Ascending aorta (tissue), 2 donors: ENCODE results near the gene ZNF735. TPM values are rescaled to one million over a fixed set of nuclear protein-coding genes. Genes with fewer than 3 reads are reported as not detected.
A peak's percentile ranks its signal among the peaks of the same experiment; 100 is the strongest.

Experiments
- DNase-seq, 2 donors: peaks; one replicate each; pipeline ENCODE4 v3.0.0-alpha.2; 2019; ENCODE audit warnings: low spot score in 2 of 2
- H3K27ac ChIP-seq, 2 donors: fragments of 200-600 bp; sonication (generic); one replicate each; pipeline ENCODE4 v1.5.1; 2016 to 2017; ENCODE audit warnings: mild to moderate bottlenecking in 1 of 2
- H3K27me3 ChIP-seq: fragments of 200-600 bp; sonication (generic); one replicate; pipeline ENCODE4 v1.5.1; 2017
- H3K36me3 ChIP-seq, 2 donors: fragments of 200-600 bp; sonication (generic); one replicate each; pipeline ENCODE4 v1.5.1; 2016
- H3K4me1 ChIP-seq, 2 donors: fragments of 200-600 bp; sonication (generic); one replicate each; pipeline ENCODE4 v1.5.1; 2016 to 2017; ENCODE audit warnings: mild to moderate bottlenecking in 1 of 2
- H3K4me3 ChIP-seq, 2 donors: fragments of 200-600 bp; sonication (generic); one replicate each; pipeline ENCODE4 v1.5.1; 2016 to 2017; ENCODE audit warnings: mild to moderate bottlenecking in 1 of 2
- H3K9me3 ChIP-seq, 2 donors: fragments of 200-600 bp; sonication (generic); one replicate each; pipeline ENCODE4 v1.5.1; 2016
- CTCF ChIP-seq, 3 experiments: fragments of 200-600 bp in 2 of 3; fragments of 450-650 bp in 1 of 3; sonication (generic) in 2 of 3; IDR thresholded peaks; one replicate each; pipeline ENCODE4 v1.5.1; 2016 to 2019; ENCODE audit warnings: antibody characterized with exemption in 3 of 3, mild to moderate bottlenecking in 1 of 3, moderate library complexity in 1 of 3
- intact Hi-C: fragments of 100-400 bp; cut with DNase I; formaldehyde crosslinking; loops from one replicate; pipeline ENCODE4 v1.15.1; 2023
- total RNA-seq: library from RNA; depleted of rRNA; stranded (reverse); fragments of >200 nt; gene quantifications from one replicate; pipeline ENCODE4 v1.1.0, GENCODE V29; 2016

ZNF735 gene
- total RNA-seq, 1 donor from 2014 or later, result not detected

GRCh38 chr7:64182036-64182790 lies 24.8 kb upstream of the ZNF735 start:
- peak overlapping the region in 1 of 2 donors; percentile 23 for H3K4me3 ChIP-seq
- intact Hi-C loops, result loop anchor here (5.0 kb wide), 1 partner anchor 435 kb away; no protein-coding TSS in a partner anchor
- no peak overlapping the region for H3K27ac ChIP-seq
- H3K4me1 ChIP-seq, result no peaks in the 10 kb centered on the region
- TF ChIP-seq CTCF (IDR thresholded peaks at IDR 0.05), result no peak
- H3K9me3 ChIP-seq, result peaks cover 1 to 10% of the 10 kb centered on the region in 2 donors
- no peak for DNase-seq
- H3K27me3 ChIP-seq, result peaks cover 10% of the 10 kb centered on the region
- H3K36me3 ChIP-seq, result no peaks in the 10 kb centered on the region

GRCh38 chr7:64183126-64183742 lies 23.8 kb upstream of the ZNF735 start:
- no peak for DNase-seq
- TF ChIP-seq CTCF (IDR thresholded peaks at IDR 0.05), result peak; percentile 56 to 76 (median 58)
- peaks cover 10% of the 10 kb centered on the region for H3K27me3 ChIP-seq
- H3K4me1 ChIP-seq, result no peaks in the 10 kb centered on the region
- H3K36me3 ChIP-seq, result no peaks in the 10 kb centered on the region
- intact Hi-C loops, result loop anchor here (5.0 kb wide), 1 partner anchor 434 kb away; no protein-coding TSS in a partner anchor
- no peak overlapping the region for H3K27ac ChIP-seq
- H3K9me3 ChIP-seq, result peaks cover 4 to 10% of the 10 kb centered on the region in 2 donors
- no peak overlapping the region for H3K4me3 ChIP-seq

- Histone ChIP-seq H3K27ac (no peak overlapping the region), H3K4me1 (no peaks in the 10 kb centered on the region), H3K36me3 (no peaks in the 10 kb centered on the region), H3K27me3 (peaks cover 10% of the 10 kb centered on the region), H3K4me3 (no peak overlapping the region), H3K9me3 (peaks cover 4 to 10% of the 10 kb centered on the region in 2 donors)
- DNase-seq, result no peak
- TF ChIP-seq CTCF (IDR thresholded peaks at IDR 0.05), result no peak
- intact Hi-C loops, result loop anchor here (5.0 kb wide), 1 partner anchor 433 kb away; no protein-coding TSS in a partner anchor
Observed at GRCh38 chr7:64183827-64184372, 23.1 kb upstream of the ZNF735 start.

- no peak for DNase-seq
- no peak for TF ChIP-seq CTCF (IDR thresholded peaks at IDR 0.05)
- Histone ChIP-seq H3K27me3 (peaks cover 10% of the 10 kb centered on the region), H3K27ac (no peak overlapping the region), H3K4me1 (no peaks in the 10 kb centered on the region), H3K4me3 (no peak overlapping the region), H3K9me3 (peaks cover 4 to 10% of the 10 kb centered on the region in 2 donors), H3K36me3 (no peaks in the 10 kb centered on the region)
- intact Hi-C loops, result loop anchor here (5.0 kb wide), 1 partner anchor 433 kb away; no protein-coding TSS in a partner anchor
Observed at GRCh38 chr7:64184376-64184775, 22.6 kb upstream of the ZNF735 start.

GRCh38 chr7:64187408-64187807 lies 19.6 kb upstream of the ZNF735 start:
- DNase-seq, result no peak
- H3K9me3 ChIP-seq, result peaks cover 4 to 10% of the 10 kb centered on the region in 2 donors
- no peaks in the 10 kb centered on the region for H3K36me3 ChIP-seq
- no peaks in the 10 kb centered on the region for H3K4me1 ChIP-seq
- no peak overlapping the region for H3K27ac ChIP-seq
- peaks cover 2% of the 10 kb centered on the region for H3K27me3 ChIP-seq
- no peak overlapping the region for H3K4me3 ChIP-seq
- no peak for TF ChIP-seq CTCF (IDR thresholded peaks at IDR 0.05)
- intact Hi-C loops, result no loop called here
